Endothelial cell of umbilical vein (primary cell): ENCODE data around the gene LRP10. TPM values are rescaled to one million over a fixed set of nuclear protein-coding genes. Genes with fewer than 3 reads are reported as not detected.

ENCODE experiments used
- BruUV-seq: library from RNA; stranded (reverse); fragments of 400-500 nt; replicated peaks from 2 replicates; lab custom pipeline; 2021; lab: Mats Ljungman, UMichigan
- CTCF ChIA-PET: fragments of 300-600, 350-600 bp; sonication (Branson Sonifier 250); formaldehyde crosslinking; loops from one replicate; lab custom pipeline; 2021; ENCODE audit warnings: antibody characterized with exemption, inconsistent platforms; lab: Charles Lee
- POLR2A ChIA-PET: fragments of 300-600, 350-600 bp; sonication (Branson Sonifier 250); formaldehyde crosslinking; loops from one replicate; lab custom pipeline; 2021; ENCODE audit warnings: antibody characterized with exemption, inconsistent platforms; lab: Charles Lee
- DNase-seq: peaks from one replicate; pipeline ENCODE4 v3.0.0-alpha.2; 2011; ENCODE audit warnings: low read depth, low spot score
- FAIRE-seq: peaks from 2 replicates; lab custom pipeline; 2011; peaks lifted over from hg19 to GRCh38; lab: Jason Lieb, UNC
- H2AFZ ChIP-seq: 2 replicates; pipeline ENCODE4 v1.6.0; 2012; ENCODE audit warnings: low read depth, low read length, control low read depth, inconsistent platforms
- H3K27ac ChIP-seq: 2 replicates; pipeline ENCODE4 v1.5.1; 2011; ENCODE audit warnings: low read depth, mild to moderate bottlenecking, control low read depth, low read length, moderate library complexity; ENCODE audit not compliant: insufficient read depth
- H3K27me3 ChIP-seq, 2 experiments: 2 replicates each; pipeline versions ENCODE4 v1.6.0 to v1.6.1; 2011; ENCODE audit warnings: low read length in 2 of 2, mixed read lengths in 1 of 2; ENCODE audit not compliant: control insufficient read depth in 2 of 2, insufficient read depth in 2 of 2
- H3K36me3 ChIP-seq, 2 experiments: 2 replicates in 1 of 2; 3 replicates in 1 of 2; pipeline ENCODE4 v1.5.1; 2011; ENCODE audit warnings: low read length in 2 of 2, mild to moderate bottlenecking in 1 of 2, moderate library complexity in 1 of 2; ENCODE audit not compliant: control insufficient read depth in 2 of 2, insufficient read depth in 2 of 2; ENCODE audit errors: extremely low read depth in 1 of 2
- H3K4me1 ChIP-seq: 3 replicates; pipeline ENCODE4 v1.5.1; 2011; ENCODE audit warnings: mild to moderate bottlenecking, low read length; ENCODE audit not compliant: control insufficient read depth, insufficient read depth; ENCODE audit errors: extremely low read depth
- H3K4me2 ChIP-seq: 2 replicates; pipeline ENCODE4 v1.6.1; 2011; ENCODE audit warnings: low read length, control low read depth, mixed read lengths; ENCODE audit not compliant: insufficient read depth
- H3K4me3 ChIP-seq, 3 experiments: fragments of 200-600 bp in 1 of 3; sonication (generic), shearing (Covaris generic) in 1 of 3; replicated peaks in 1 of 3; 2 replicates each; pipeline ENCODE4 v1.5.1; 2011 to 2016; ENCODE audit warnings: control low read depth in 3 of 3, low read length in 3 of 3, mild to moderate bottlenecking in 2 of 3, inconsistent platforms in 1 of 3, low read depth in 1 of 3, moderate library complexity in 1 of 3; ENCODE audit not compliant: insufficient read depth in 1 of 3
- H3K79me2 ChIP-seq: 2 replicates; pipeline ENCODE4 v1.6.0; 2012; ENCODE audit warnings: low read length, inconsistent platforms; ENCODE audit not compliant: control insufficient read depth, insufficient read depth
- H3K9ac ChIP-seq: replicated peaks from 2 replicates; pipeline ENCODE3; 2011; ENCODE audit warnings: low read length, control low read depth; ENCODE audit not compliant: insufficient read depth; ENCODE audit errors: extremely low read depth
- H3K9me1 ChIP-seq: replicated peaks from 3 replicates; pipeline ENCODE4 v1.6.0; 2011; ENCODE audit warnings: mild to moderate bottlenecking, low read length; ENCODE audit not compliant: control insufficient read depth, insufficient read depth; ENCODE audit errors: extremely low read depth
- H3K9me3 ChIP-seq: replicated peaks from 2 replicates; pipeline ENCODE4 v1.5.1; 2012; ENCODE audit warnings: low read length, inconsistent platforms; ENCODE audit not compliant: control insufficient read depth, insufficient read depth
- H4K20me1 ChIP-seq: replicated peaks from 2 replicates; pipeline ENCODE3; 2011; ENCODE audit warnings: mild to moderate bottlenecking, low read length; ENCODE audit not compliant: control insufficient read depth, insufficient read depth; ENCODE audit errors: extremely low read depth
- EZH2 ChIP-seq: IDR thresholded peaks from 2 replicates; pipeline ENCODE4 v1.6.1; 2012; ENCODE audit warnings: borderline replicate concordance, low read depth, mild to moderate bottlenecking, moderate library complexity, low read length, inconsistent platforms; ENCODE audit not compliant: severe bottlenecking
- FOS ChIP-seq: IDR thresholded peaks from 2 replicates; pipeline ENCODE4 v1.6.1; 2011; ENCODE audit warnings: mild to moderate bottlenecking, low read length, moderate library complexity, borderline replicate concordance; ENCODE audit not compliant: insufficient read depth
- GATA2 ChIP-seq: IDR thresholded peaks from 2 replicates; pipeline ENCODE4 v1.7.0; 2011; ENCODE audit warnings: low read depth, mild to moderate bottlenecking, moderate library complexity, mixed read lengths, low read length; ENCODE audit not compliant: insufficient read length, insufficient read depth
- JUN ChIP-seq: IDR thresholded peaks from 2 replicates; pipeline ENCODE4 v1.6.1; 2011; ENCODE audit warnings: borderline replicate concordance, low read depth; ENCODE audit not compliant: insufficient read length, insufficient read depth
- MAX ChIP-seq: IDR thresholded peaks from 2 replicates; pipeline ENCODE4 v1.6.1; 2011; ENCODE audit not compliant: insufficient read depth, insufficient read length
- MYC ChIP-seq: IDR thresholded peaks from one replicate; pipeline ENCODE4 v1.6.1; 2011; ENCODE audit warnings: mild to moderate bottlenecking, low read depth, low read length
- POLR2A ChIP-seq: IDR thresholded peaks from 2 replicates; pipeline ENCODE4 v1.6.1; 2012; ENCODE audit warnings: low read depth, mild to moderate bottlenecking, control low read depth, low read length
- POLR2AphosphoS5 ChIP-seq: IDR thresholded peaks from 2 replicates; pipeline ENCODE4 v1.6.1; 2012; ENCODE audit warnings: low read depth, mild to moderate bottlenecking, control low read depth, low read length, moderate library complexity; ENCODE audit not compliant: insufficient read depth
- dilution Hi-C: fragments of 300-500 bp; cut with MboI; formaldehyde crosslinking; loops from one replicate; pipeline ENCODE4 v1.15.0; 2019; ENCODE audit warnings: low sequenced_read_pairs; ENCODE audit not compliant: extremely low pct_ligation_motif_present
- intact Hi-C: fragments of 100-400 bp; cut with micrococcal nuclease; formaldehyde crosslinking; loops from one replicate; pipeline ENCODE4 v1.10.0; 2022
- polyA plus RNA-seq, 4 experiments: library from polyadenylated mRNA; depleted of rRNA in 3 of 4; stranded (reverse) in 3 of 4; unstranded in 1 of 4; fragments of >200 nt; gene quantifications; 2 replicates each; pipeline versions ENCODE4 v1.2.1 to v1.2.3, GENCODE V29; 2011 to 2012; ENCODE audit warnings: missing spikeins in 1 of 4
- total RNA-seq: library from RNA; stranded (reverse); gene quantifications from 2 replicates; pipeline ENCODE4 v1.2.3, GENCODE V29; 2021
- TF ChIP-seq, protein P1 (sequence below), 2 donors: IDR thresholded peaks; 1 replicate in 1 of 2; 2 replicates in 1 of 2; pipeline ENCODE4 v1.5.1; 2011; ENCODE audit warnings: low read length in 2 of 2, mild to moderate bottlenecking in 2 of 2, moderate library complexity in 2 of 2, control low read depth in 1 of 2, inconsistent platforms in 1 of 2, low read depth in 1 of 2; ENCODE audit not compliant: insufficient read depth in 1 of 2; ENCODE audit errors: extremely low read depth in 1 of 2

LRP10 gene
- total and polyA plus RNA-seq, 2 donors (not counting 3 experiments of a cell fraction or from before 2014, with no cell fraction given): 123 to 157 TPM

- Histone ChIP-seq H3K9ac (no peak overlapping the region), H4K20me1 (no peaks in the 10 kb centered on the region), H3K4me2 (no peak overlapping the region), H3K27me3 (no peaks in the 10 kb centered on the region), H3K27ac (no peak overlapping the region), H3K36me3 (peaks cover 37 to 51% of the 10 kb centered on the region in 2 experiments), H3K9me1 (no peaks in the 10 kb centered on the region), H3K4me1 (no peaks in the 10 kb centered on the region), H2AFZ (no peak overlapping the region), H3K4me3 (no peak overlapping the region), H3K79me2 (peaks cover 4% of the 10 kb centered on the region), H3K9me3 (no peaks in the 10 kb centered on the region)
- TF ChIP-seq MAX (no peak), GATA2 (no peak), FOS (no peak), POLR2AphosphoS5 (no peak), MYC (no peak), EZH2 (no peak), POLR2A (no peak), JUN (no peak)
- TF ChIP-seq, protein P1, sequence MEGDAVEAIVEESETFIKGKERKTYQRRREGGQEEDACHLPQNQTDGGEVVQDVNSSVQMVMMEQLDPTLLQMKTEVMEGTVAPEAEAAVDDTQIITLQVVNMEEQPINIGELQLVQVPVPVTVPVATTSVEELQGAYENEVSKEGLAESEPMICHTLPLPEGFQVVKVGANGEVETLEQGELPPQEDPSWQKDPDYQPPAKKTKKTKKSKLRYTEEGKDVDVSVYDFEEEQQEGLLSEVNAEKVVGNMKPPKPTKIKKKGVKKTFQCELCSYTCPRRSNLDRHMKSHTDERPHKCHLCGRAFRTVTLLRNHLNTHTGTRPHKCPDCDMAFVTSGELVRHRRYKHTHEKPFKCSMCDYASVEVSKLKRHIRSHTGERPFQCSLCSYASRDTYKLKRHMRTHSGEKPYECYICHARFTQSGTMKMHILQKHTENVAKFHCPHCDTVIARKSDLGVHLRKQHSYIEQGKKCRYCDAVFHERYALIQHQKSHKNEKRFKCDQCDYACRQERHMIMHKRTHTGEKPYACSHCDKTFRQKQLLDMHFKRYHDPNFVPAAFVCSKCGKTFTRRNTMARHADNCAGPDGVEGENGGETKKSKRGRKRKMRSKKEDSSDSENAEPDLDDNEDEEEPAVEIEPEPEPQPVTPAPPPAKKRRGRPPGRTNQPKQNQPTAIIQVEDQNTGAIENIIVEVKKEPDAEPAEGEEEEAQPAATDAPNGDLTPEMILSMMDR (IDR thresholded peaks at IDR 0.05; ENCODE audit: extremely low read depth in 1 of 2, insufficient read depth in 1 of 2, low read depth in 1 of 2, low read length in 2 of 2): no peak
- ChIA-PET POLR2A (no interaction called here), CTCF (interaction anchor here (1.0 kb wide), 1 partner anchor 10 kb away, joined by 3 read pairs; no protein-coding TSS in a partner anchor)
- dilution Hi-C loops (no loop called here), intact Hi-C loops (no loop called here)
- DNase-seq: no peak
- BruUV-seq: no TSS peak
- no peak for FAIRE-seq
Measured at GRCh38 chr14:22905627-22906026, 34.1 kb downstream of the LRP10 start.
